GDM1 (cell line): Measurements from ENCODE around the gene RTCA.
"Not testable (repeated sequence)": the region's sequence is repeated elsewhere in the genome, so short reads cannot be mapped to it uniquely, and the experiment has no call there.

Experiments used
- DNase-seq: peaks from one replicate; lab custom pipeline; 2025; lab: John Stamatoyannopoulos, UW

The RTCA gene

DNA sequence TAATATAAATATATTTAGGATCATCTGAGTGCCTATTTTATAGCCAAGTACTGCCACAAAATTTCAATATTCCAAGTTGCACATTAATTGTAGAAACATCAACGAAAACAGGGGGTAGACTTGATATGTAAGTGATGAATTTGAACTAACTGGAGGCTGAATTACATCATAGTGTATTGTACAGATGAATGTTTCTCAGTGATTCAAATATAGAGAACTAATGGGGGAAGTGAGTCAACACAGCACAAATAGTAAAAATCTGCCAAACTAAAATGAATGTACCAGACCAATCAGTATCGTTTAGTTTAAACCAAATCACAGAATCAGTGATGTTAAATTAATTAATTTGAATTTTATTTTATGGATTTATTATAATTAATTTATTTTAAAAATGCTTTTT, 42.8 kb downstream of the RTCA start:
- DNase-seq: no peak

DNA sequence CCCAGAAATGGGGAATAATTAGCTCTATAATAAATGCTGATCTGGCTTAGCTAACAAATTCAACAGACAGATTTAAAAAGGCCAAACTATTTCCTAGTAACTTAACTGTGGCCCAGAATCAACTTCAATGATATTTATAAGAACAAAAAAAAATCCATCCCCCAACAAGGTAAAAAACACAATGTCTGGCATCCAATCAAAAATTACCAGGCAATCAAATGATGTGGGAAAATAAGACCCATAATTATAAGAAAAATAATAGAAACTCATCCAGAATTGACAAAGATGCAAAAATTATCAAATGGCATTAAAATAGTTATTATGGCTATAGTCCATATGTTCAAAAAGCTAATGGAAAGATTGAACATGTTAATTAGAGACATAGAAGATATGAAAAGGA, 43.8 kb downstream of the RTCA start:
- no peak for DNase-seq

DNA sequence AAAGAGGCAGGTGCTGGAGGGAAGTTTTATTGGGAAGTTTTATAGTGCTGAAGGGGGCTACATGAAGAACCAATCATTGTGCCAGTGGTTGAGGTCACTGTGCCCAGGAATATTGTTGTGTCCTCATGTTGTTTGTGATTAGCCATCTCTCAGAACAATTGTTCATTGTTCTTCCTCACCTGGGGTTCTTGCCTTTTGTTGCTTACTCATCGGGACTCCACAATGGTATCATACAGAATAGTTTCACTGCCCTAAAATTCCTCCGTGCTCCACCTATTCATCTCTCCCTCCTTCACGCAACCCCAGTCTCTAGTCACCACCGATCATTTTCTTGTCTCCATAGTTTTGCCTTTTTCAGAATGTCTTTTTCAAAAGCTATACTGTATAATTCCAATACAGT, 47.4 kb downstream of the RTCA start:
- DNase-seq: no peak

DNA sequence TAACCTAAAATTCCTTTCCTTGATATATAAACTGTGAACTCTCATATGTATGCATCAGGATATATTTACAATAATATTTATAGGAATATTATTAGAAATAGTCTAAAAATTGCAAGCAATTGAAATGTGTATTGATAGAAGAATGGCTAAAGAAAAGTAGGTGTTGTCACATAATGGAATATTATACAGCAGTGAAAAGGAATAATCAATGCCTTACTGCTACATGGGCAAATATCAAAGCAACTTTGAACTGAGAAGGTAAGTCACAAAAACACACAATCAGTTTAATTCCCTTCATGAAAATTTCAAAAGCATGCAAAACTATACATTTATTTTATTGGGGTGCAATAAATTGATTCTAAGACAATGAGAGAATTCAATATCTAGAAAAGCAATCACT, 50.6 kb downstream of the RTCA start:
- DNase-seq: no peak

DNA sequence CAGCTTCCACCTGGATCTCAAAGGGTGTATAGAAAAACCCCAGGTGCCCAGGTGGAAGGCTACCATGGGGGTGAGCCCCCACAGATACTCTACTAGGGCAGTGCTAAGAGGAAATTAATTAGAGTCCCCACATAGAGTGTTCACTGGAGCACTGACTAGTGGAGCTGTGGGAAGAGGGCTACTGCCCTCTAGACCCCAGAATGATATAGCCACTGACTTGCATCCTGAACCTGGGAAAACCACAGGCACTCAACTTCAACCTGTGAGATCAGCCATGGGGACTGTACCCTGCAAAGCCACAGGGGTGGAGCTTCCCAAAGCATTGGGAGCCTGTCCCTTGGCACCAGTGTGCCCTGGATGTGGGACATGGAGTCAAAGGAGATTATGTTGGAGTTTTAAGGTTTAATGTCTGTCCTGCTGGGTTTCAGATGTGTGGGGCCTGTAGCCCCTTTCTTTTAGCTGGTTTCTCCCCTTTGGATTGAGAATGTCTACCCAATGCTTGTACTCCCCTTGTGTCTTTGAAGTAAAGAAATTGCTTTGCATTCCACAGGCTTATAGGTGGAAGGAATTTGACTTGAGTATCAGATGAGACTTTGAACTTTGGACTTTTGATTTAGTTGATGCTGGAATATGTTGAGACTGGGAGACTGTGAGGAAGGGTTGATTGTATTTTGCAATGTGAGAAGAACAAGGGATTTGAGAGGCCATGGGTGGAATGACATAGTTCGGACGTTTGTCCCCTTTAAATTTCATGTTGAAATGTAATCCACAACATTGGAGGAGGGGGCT, 54.5 kb downstream of the RTCA start:
- no peak for DNase-seq

DNA sequence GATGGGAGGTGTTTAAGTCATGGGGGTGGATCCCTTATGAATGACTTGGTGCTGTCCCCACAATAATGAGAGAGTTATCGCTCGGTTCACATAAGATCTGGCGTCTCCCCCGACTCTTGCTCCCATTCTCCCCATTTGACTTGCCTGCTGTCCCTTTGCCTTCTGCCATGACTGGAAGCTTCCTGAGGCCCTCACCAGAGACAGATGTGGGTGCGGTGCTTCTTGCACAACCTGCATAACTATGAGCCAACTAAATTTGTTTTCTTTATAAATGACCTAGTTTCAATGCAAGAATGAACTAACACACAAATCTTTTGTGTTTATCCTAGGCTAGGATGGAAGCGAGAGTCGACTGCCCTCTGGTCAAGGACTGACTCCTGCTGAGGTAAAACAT, 55.1 kb downstream of the RTCA start:
- no peak for DNase-seq

DNA sequence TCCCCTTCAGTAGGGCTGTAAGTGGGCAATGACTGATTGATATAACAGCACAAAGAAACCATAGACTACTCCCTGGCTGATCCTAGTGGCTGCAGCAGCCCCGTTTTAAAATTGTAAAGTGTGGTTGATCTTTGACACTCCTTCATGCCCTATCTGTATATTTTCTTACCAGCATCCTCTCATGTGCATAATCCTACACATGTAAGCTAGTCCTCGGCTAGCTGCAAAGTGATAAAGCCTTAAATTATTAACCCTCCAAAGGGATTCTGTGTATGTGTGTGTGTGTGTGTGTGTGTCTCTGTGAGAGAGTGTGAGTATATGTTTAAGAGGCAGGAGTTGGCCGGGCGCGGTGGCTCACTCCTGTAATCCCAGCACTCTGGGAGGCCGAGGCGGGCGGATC, 55.5 kb downstream of the RTCA start:
- no peak for DNase-seq

DNA sequence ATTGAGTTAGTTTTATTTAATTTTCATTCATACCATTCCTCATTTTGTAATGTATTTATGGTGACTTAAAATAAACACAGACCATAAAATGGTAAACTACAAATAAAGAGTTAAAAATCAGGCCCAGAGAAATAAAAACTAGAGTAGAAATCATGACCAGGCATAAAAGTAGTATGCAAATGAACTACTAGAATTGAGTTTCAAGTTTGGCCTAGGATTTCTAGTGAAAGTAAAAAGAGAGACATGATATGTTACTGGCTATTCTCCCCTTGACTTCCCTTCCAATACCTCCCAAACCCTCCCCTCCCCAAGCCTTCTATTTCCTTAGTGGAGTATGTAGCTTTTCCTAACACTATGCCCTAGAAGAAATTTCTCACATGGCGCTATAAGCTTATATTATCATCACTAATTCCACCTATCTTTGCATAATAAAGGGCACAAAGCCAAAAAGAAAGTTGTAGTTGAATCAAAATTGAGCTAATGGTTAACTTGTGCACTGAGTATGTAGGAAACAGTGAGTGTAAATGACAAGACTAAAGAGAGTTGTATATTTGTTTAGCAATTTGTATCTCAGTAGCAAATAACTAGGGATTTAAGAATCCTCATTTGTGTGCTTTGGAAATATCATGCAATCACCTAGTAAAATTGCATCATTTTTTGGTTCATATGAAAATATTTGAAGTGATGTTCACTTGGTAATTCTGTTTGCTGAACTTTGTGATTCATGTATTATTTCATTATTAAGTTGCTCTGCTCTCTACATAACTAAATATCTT, 56.6 kb downstream of the RTCA start:
- no peak for DNase-seq

DNA sequence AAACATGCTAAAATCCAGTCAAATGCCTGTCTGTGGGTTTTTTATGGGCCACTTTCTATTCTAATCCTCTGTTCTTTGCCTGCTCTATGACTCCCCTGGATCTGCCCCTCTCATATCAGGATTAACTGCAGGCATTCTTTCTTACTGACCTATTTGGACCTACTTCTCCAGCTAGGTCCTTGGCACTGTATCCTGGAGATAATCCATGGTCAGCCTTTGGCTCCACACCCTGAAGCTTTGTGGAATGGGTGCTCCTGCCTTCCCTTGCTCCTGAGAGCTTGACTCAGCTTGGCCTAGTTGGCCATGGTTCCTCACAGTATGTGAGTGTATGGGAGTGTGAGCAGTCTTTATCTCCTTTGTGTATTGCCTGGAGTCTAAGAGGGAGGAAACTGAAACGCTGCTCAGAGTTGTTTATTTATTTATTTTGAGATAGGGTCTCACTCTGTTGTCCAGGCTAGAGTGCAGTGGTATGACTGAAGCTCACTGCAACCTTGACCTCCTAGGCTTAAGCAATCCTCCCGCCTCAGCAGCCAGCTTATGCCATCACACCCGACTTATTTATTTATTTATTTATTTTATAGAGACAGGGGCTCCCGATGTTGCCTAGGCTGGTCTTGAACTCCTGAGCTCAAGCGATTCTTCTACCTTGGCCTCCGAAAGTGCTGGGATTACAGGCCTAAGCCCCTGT, 57.5 kb downstream of the RTCA start:
- DNase-seq: no peak

DNA sequence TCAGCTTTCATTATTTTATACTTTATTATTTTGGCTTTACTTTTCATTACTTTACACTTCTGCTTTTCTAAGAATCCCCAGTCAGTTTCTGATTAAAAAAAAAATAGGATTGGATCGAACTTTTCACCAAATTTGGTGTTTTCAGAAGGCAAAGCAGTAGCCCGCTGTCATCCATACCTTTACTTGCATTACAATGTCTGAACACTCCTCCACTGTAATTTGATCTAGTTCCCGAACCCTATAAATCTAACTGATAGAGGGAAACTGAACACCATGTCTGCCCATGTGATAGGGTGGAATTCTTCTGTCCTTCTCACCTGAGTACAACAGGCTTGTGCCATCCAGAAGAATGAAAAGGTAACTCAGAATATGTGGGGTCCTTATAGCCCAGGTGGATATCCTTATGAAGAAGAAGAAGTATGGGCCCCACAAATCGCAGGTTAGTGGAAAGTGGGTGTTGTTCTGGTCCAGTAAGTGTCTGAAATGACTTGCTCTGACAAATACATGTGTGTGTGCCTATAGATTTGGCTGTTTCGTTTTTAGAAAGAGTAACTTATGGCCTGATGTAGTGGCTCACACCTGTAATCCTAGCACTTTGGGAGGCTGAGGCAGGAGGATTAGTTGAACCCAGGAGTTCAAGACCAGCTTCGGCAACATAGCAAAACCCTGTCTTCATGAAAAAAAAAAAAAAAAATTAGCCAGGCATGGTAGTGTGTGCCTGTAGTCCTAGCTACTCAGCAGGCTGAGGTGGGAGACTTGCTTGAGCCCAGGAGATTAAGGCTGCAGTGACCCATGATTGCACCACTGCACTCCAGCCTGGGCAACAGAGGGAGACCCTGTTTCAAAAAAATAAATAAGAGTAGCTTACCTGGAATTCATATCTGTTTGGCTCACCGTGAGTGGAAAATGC, 59.7 kb downstream of the RTCA start:
- DNase-seq: no peak

DNA sequence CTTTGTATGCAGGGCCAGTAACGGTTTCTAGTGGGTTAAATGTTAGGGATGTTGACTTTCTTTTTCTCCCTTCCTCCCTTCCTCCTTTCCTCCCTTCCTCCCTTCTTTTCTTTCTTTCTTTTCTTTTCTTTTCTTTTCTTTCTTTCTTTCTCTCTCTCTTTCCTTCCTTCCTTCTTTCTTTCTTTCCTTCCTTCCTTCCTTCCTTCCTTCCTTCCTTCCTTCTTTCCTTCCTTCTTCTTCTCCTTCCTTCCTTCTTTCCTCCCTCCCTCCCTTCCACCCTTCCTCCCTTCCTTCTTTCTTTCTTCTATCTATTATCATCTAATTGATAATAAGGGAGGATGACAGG, 60.3 kb downstream of the RTCA start:
- not testable (repeated sequence) for DNase-seq

DNA sequence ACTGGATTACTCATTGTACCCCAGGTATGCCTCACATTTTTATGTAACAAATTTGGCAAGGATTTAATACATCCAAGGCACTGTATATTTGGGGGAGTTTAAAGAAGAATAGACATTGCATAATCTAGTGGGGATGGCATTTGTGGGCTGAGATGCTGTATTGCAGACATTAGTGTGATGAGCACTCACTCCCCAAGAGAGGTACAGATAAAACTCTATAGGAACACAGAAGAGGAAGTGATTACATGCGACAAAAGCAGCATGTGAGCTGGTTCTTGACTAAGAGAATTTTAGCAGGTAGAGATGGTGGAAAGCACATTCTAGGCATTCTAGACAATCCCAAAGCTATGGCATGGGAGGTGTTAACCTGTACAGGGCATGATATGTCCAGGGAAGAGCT, 62.1 kb downstream of the RTCA start:
- DNase-seq: no peak

DNA sequence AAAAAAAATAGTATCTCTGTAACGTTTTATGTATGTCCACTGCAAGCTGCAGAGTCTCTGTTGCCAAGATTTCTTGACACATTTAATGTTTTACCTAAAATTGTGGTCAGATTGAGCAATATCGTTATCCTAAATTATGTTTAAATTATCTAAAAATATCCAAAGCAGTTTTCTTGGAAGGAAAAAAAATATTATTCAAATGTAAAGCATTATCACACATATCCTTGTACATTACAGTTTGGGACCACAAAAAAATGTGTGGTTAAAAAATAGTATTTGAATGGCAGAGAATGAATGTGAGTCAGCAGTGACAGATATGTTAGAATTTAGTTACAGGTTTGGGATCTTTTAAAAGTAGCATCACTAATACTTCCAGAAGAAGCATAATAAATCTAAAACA, 65.1 kb downstream of the RTCA start:
- not testable (repeated sequence) for DNase-seq

DNA sequence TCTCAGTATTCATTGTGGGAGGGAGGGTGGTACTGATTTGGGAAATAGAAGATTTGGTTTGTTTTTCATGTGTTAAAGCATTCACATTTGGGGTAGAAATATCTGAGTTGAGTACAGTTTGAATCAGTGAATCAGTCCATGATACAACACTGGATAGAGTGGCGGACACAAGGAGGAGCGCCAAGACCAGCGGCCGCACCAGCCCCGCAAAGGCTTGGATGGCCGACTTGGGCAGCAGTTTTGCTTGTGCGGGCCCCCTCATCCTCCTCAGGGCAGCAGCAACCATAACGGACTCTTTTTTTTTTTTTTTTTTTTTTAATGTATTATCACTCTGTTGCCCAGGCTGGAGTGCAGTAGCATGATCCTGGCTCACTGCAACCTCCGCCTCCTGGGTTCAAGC, 66.3 kb downstream of the RTCA start:
- no peak for DNase-seq

DNA sequence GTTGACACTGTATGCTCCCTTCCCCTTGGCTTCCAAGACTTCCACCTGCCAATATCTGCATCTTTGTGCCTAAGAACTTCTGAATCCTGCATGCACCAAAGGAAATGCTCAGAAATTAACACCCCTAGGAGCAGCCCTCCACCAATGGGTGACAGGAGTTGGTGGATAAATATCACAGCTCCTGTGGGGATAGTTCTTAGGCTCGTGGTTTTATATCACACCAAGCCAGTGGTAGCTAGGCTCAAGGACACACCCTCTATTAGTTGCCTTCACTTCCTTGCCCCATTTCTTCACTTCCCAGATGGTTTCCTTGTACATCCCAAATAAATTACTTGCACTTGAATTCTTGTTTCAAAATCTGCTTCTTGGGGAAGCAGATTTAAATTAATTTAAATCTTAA, 69.4 kb downstream of the RTCA start:
- no peak for DNase-seq

DNA sequence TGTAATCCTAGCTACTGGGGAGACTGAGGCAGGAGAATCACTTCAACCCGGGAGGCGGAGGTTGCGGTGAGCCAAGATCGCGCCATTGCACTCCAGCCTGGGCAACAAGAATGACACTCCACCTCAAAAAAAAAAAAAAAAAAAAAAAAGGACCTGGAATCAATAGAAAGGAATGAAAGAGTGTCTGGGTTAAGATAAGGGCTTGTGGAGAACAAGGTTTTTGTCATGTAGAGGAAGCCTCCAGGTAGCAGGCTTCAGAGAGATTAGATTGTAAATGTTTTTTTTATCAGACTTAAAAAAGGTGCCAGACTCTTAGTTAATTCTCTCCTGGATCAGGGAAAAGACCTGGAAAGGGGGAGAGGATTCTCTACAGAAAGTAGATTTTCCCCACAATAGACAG, 71.9 kb downstream of the RTCA start:
- DNase-seq: not testable (repeated sequence)

DNA sequence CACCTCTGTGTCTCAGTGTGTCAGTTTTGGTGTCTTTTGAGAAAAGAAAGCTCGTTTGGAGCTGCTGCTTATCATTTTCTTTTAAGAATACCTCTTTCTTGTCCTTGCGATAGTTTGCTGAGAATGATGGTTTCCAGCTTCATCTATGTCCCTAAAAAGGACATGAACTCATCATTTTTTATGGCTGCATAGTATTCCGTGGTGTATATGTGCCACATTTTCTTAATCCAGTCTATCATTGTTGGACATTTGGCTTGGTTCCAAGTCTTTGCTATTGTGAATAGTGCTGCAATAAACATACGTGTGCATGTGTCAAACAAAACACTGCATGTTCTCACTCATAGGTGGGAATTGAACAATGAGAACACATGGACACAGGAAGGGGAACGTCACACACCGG, 73.7 kb downstream of the RTCA start:
- not testable (repeated sequence) for DNase-seq

DNA sequence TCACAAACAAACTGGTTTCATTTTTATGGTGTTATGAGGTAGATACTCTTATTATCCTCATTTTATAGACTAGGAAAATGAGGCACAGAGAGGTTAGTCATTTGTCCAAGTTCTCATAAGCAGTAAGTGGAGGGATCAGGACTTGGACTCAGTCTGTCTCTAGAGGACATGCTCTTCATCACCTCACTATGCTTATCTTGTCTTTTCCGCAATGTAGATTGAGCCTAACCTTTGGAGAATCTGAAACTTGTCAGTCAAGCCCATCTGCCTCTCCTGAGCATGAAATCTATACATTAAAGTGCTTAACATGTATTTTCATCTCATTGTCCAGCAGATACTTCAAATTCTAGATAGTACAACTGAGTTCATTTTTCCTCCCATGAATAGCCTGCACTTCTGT, 74.5 kb downstream of the RTCA start:
- no peak for DNase-seq

DNA sequence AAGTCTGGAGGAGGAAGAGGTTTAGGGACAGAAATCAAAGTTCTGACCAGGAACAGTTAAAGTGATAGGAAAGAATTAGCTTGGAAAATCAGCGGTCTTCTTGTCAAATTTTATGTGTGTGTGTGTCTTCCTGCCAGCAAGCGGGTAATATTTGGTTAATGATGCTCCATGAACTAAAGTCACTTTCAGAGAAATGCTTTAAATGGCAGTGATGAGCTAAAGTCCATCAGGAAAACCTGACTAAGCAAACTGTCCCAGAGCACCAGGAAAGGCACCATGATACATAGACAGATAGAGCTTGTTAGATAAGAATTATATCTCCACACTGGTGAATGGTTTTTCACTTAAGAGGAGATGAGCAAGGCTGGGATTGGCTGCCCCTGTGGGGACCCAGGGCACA, 76.3 kb downstream of the RTCA start:
- no peak for DNase-seq
